ENCODE data around the gene TRIAP1.

DNA sequence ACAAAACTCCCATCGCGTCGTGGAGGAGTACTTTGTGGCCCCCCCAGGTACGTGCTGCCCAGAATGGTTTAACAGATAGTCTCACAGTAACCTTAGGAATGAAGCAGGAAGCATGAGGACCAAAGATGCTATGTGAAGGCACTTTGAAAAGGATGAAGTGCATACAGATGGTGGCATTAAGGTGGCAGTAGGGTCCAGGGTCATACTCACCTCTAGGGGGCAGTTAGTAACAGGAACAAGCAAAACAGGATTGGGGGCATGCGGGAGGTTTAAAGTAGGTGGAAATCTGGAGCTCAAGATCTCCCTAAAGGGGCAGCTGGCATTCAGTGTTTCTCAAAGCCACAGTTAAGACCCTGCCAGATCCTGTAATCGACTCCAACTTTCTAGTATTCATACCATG is 10.9 kb upstream of the TRIAP1 start:
- no peak for TF ChIP-seq CTCF (IDR thresholded peaks at IDR 0.05 in 4 of 5, conservative IDR thresholded peaks at IDR 0.05 in 1 of 5)
- TF ChIP-seq POLR2A (IDR thresholded peaks at IDR 0.05), result no peak
